Neuronal stem cell (in vitro differentiated cells): ENCODE results near the gene STRN4.

ENCODE experiments used
- DNase-seq: peaks from one replicate; pipeline ENCODE4 v3.0.0-alpha.2; 2013; ENCODE audit warnings: low spot score
- H2AFZ ChIP-seq: one replicate; pipeline ENCODE4 v1.6.1; 2013; ENCODE audit warnings: mild to moderate bottlenecking, low read length, inconsistent platforms
- H2AK5ac ChIP-seq: 2 replicates; pipeline ENCODE4 v1.6.1; 2013; ENCODE audit warnings: low read depth, mild to moderate bottlenecking, inconsistent platforms, low read length, moderate library complexity, mixed read lengths
- H2BK120ac ChIP-seq: 2 replicates; pipeline ENCODE4 v1.6.1; 2013; ENCODE audit warnings: low read depth, mild to moderate bottlenecking, inconsistent platforms, low read length, moderate library complexity, mixed read lengths
- H2BK12ac ChIP-seq: one replicate; pipeline ENCODE4 v1.6.1; 2013; ENCODE audit warnings: low read length, inconsistent platforms
- H2BK15ac ChIP-seq: 2 replicates; pipeline ENCODE4 v1.6.1; 2013; ENCODE audit warnings: mild to moderate bottlenecking, low read length, inconsistent platforms, mixed read lengths
- H2BK5ac ChIP-seq: one replicate; pipeline ENCODE4 v1.6.1; 2013; ENCODE audit warnings: inconsistent platforms, mild to moderate bottlenecking, low read length, moderate library complexity
- H3K14ac ChIP-seq: one replicate; pipeline ENCODE4 v1.6.1; 2013; ENCODE audit warnings: low read length, inconsistent platforms
- H3K18ac ChIP-seq: 2 replicates; pipeline ENCODE4 v1.6.1; 2013; ENCODE audit warnings: low read length, inconsistent platforms
- H3K23ac ChIP-seq: 2 replicates; pipeline ENCODE4 v1.6.1; 2013; ENCODE audit warnings: low read depth, mild to moderate bottlenecking, mixed read lengths, low read length, inconsistent platforms; ENCODE audit not compliant: poor library complexity
- H3K27ac ChIP-seq: replicated peaks from 3 replicates; pipeline ENCODE4 v1.5.1; 2013; ENCODE audit warnings: low read length, inconsistent platforms
- H3K27me3 ChIP-seq, 3 experiments: 2 replicates each; pipeline ENCODE4 v1.6.1; 2013; ENCODE audit warnings: low read length in 3 of 3, mild to moderate bottlenecking in 2 of 3, inconsistent platforms in 1 of 3, low read depth in 1 of 3, mixed read lengths in 1 of 3, moderate library complexity in 1 of 3; ENCODE audit not compliant: control insufficient read depth in 3 of 3, insufficient read depth in 3 of 3
- H3K36me3 ChIP-seq, 2 donors: replicated peaks in 1 of 2; 2 replicates each; pipeline ENCODE4 v1.6.1; 2013; ENCODE audit warnings: low read length in 2 of 2; ENCODE audit not compliant: control insufficient read depth in 2 of 2, insufficient read depth in 2 of 2
- H3K4ac ChIP-seq: 2 replicates; pipeline ENCODE4 v1.6.1; 2013; ENCODE audit warnings: inconsistent platforms, mild to moderate bottlenecking, low read length, moderate library complexity
- H3K4me1 ChIP-seq, 2 donors: 1 replicate in 1 of 2; 2 replicates in 1 of 2; pipeline ENCODE4 v1.6.1; 2013; ENCODE audit warnings: low read length in 2 of 2, low read depth in 1 of 2; ENCODE audit not compliant: control insufficient read depth in 2 of 2, insufficient read depth in 1 of 2
- H3K4me2 ChIP-seq: one replicate; pipeline ENCODE4 v1.6.1; 2013; ENCODE audit warnings: mild to moderate bottlenecking, low read length, inconsistent platforms; ENCODE audit not compliant: insufficient read depth, poor library complexity, severe bottlenecking
- H3K4me3 ChIP-seq, 2 donors: 2 replicates each; pipeline ENCODE4 v1.5.1; 2013; ENCODE audit warnings: low read length in 2 of 2, mild to moderate bottlenecking in 2 of 2, inconsistent platforms in 1 of 2, moderate library complexity in 1 of 2
- H3K79me1 ChIP-seq: one replicate; pipeline ENCODE4 v1.6.1; 2013; ENCODE audit warnings: low read depth, mild to moderate bottlenecking, inconsistent platforms, low read length, moderate library complexity
- H3K9ac ChIP-seq: one replicate; pipeline ENCODE4 v1.6.1; 2013; ENCODE audit warnings: mild to moderate bottlenecking, low read depth, low read length, inconsistent platforms; ENCODE audit not compliant: poor library complexity
- H3K9me3 ChIP-seq, 2 donors: replicated peaks in 1 of 2; 2 replicates each; pipeline versions ENCODE3 to v1.6.1; 2013; ENCODE audit warnings: low read length in 2 of 2, mild to moderate bottlenecking in 2 of 2, inconsistent platforms in 1 of 2, low read depth in 1 of 2, mixed read lengths in 1 of 2, moderate library complexity in 1 of 2; ENCODE audit not compliant: control insufficient read depth in 2 of 2, insufficient read depth in 1 of 2
- H4K8ac ChIP-seq: one replicate; pipeline ENCODE4 v1.6.1; 2013; ENCODE audit warnings: low read depth, mild to moderate bottlenecking, inconsistent platforms, low read length, moderate library complexity
- H4K91ac ChIP-seq: one replicate; pipeline ENCODE4 v1.6.1; 2013; ENCODE audit warnings: low read length, low read depth, mild to moderate bottlenecking, inconsistent platforms; ENCODE audit not compliant: poor library complexity
- WGBS, 2 donors: extraction: QIAGEN DNeasy Blood & Tissue Kit; methylation state at CpG; one replicate each; pipeline ENCODE4 v1.1.7; 2013; ENCODE audit warnings: missing lambda C conversion rate in 2 of 2, mixed read lengths in 1 of 2; ENCODE audit not compliant: insufficient read length in 2 of 2, insufficient replicate concordance in 1 of 2; ENCODE audit errors: extremely low coverage in 2 of 2; 5-methylcytosine and 5-hydroxymethylcytosine counted together

STRN4 gene

GRCh38 chr19:46692918-46693722 is 53.1 kb downstream of the STRN4 start:
- peak overlapping the region; percentile 11 for H3K23ac ChIP-seq
- H3K27ac ChIP-seq = no peak overlapping the region
- no peak overlapping the region for H3K4me3 ChIP-seq
- no CpG with 5 or more reads among the region's 4 CpGs for WGBS, 2 donors
- no peak overlapping the region for H2BK15ac ChIP-seq
- peaks cover 1 to 9% of the 10 kb centered on the region in 2 donors for H3K9me3 ChIP-seq
- no peak overlapping the region for H4K8ac ChIP-seq
- H4K91ac ChIP-seq = no peak overlapping the region
- H3K36me3 ChIP-seq = peaks cover 59 to 86% of the 10 kb centered on the region in 2 donors
- peaks cover 0 to 6% of the 10 kb centered on the region in 2 donors for H3K4me1 ChIP-seq
- H3K4me2 ChIP-seq = no peak overlapping the region
- no peak overlapping the region for H3K4ac ChIP-seq
- no peak overlapping the region for H2BK12ac ChIP-seq
- H3K18ac ChIP-seq = no peak overlapping the region
- H2BK120ac ChIP-seq = no peak overlapping the region
- no peak overlapping the region for H2AK5ac ChIP-seq
- no peaks in the 10 kb centered on the region for H3K27me3 ChIP-seq
- no peak overlapping the region for H2AFZ ChIP-seq
- H2BK5ac ChIP-seq = no peak overlapping the region
- DNase-seq = no peak
- H3K9ac ChIP-seq = no peak overlapping the region
- no peaks in the 10 kb centered on the region for H3K79me1 ChIP-seq
- no peak overlapping the region for H3K14ac ChIP-seq

- no peak overlapping the region for H2BK5ac ChIP-seq
- H2BK15ac ChIP-seq = no peak overlapping the region
- peaks cover 1 to 9% of the 10 kb centered on the region in 2 donors for H3K9me3 ChIP-seq
- H2AK5ac ChIP-seq = no peak overlapping the region
- H3K27ac ChIP-seq = no peak overlapping the region
- no peak overlapping the region for H4K8ac ChIP-seq
- peaks cover 67 to 90% of the 10 kb centered on the region in 2 donors for H3K36me3 ChIP-seq
- no peaks in the 10 kb centered on the region for H3K79me1 ChIP-seq
- DNase-seq = no peak
- H2BK12ac ChIP-seq = no peak overlapping the region
- no peak overlapping the region for H3K18ac ChIP-seq
- no peak overlapping the region for H4K91ac ChIP-seq
- H3K4ac ChIP-seq = no peak overlapping the region
- H3K23ac ChIP-seq = no peak overlapping the region
- no peak overlapping the region for H2BK120ac ChIP-seq
- no peak overlapping the region for H3K4me2 ChIP-seq
- no CpG with 5 or more reads among the region's 2 CpGs for WGBS, 2 donors
- H2AFZ ChIP-seq = no peak overlapping the region
- no peak overlapping the region for H3K9ac ChIP-seq
- H3K14ac ChIP-seq = no peak overlapping the region
- peaks cover 0 to under 1% of the 10 kb centered on the region in 2 donors for H3K4me1 ChIP-seq
- H3K4me3 ChIP-seq = no peak overlapping the region
- H3K27me3 ChIP-seq = no peaks in the 10 kb centered on the region
Observed at GRCh38 chr19:46691948-46692347, 54.3 kb downstream of the STRN4 start.

- peaks cover 1 to 9% of the 10 kb centered on the region in 2 donors for H3K9me3 ChIP-seq
Observed at GRCh38 chr19:46691104-46691503, 55.1 kb downstream of the STRN4 start.

GRCh38 chr19:46689358-46689757 is 56.9 kb downstream of the STRN4 start:
- H3K4me3 ChIP-seq = no peak overlapping the region
- no peaks in the 10 kb centered on the region for H3K27me3 ChIP-seq
- H2BK120ac ChIP-seq = no peak overlapping the region
- no peak overlapping the region for H3K18ac ChIP-seq
- no peak overlapping the region for H2BK15ac ChIP-seq
- no CpG with 5 or more reads among the region's 14 CpGs for WGBS, 2 donors
- no peak overlapping the region for H4K8ac ChIP-seq
- H2BK12ac ChIP-seq = no peak overlapping the region
- no peak overlapping the region for H2BK5ac ChIP-seq
- no peaks in the 10 kb centered on the region for H3K79me1 ChIP-seq
- no peak for DNase-seq
- H2AFZ ChIP-seq = no peak overlapping the region
- H3K4ac ChIP-seq = no peak overlapping the region
- H3K9ac ChIP-seq = no peak overlapping the region
- H3K36me3 ChIP-seq = peaks cover 63 to 89% of the 10 kb centered on the region in 2 donors
- no peak overlapping the region for H4K91ac ChIP-seq
- no peak overlapping the region for H2AK5ac ChIP-seq
- no peaks in the 10 kb centered on the region for H3K4me1 ChIP-seq
- no peak overlapping the region for H3K14ac ChIP-seq
- no peak overlapping the region for H3K23ac ChIP-seq
- H3K27ac ChIP-seq = no peak overlapping the region
- H3K4me2 ChIP-seq = no peak overlapping the region
- H3K9me3 ChIP-seq = peaks cover 1 to 9% of the 10 kb centered on the region in 2 donors

More at GRCh38 chr19:46691104-46691503, 55.1 kb downstream of the STRN4 start:
- H3K4me3 ChIP-seq = no peak overlapping the region
- no peak overlapping the region for H3K18ac ChIP-seq
- H3K4ac ChIP-seq = no peak overlapping the region
- no peak overlapping the region for H2BK120ac ChIP-seq
- no peaks in the 10 kb centered on the region for H3K79me1 ChIP-seq
- no peak overlapping the region for H2AFZ ChIP-seq
- no peak overlapping the region for H2BK5ac ChIP-seq
- no peak overlapping the region for H3K14ac ChIP-seq
- H3K4me1 ChIP-seq = no peaks in the 10 kb centered on the region
- no peaks in the 10 kb centered on the region for H3K27me3 ChIP-seq
- H4K8ac ChIP-seq = no peak overlapping the region
- DNase-seq = no peak
- no peak overlapping the region for H2AK5ac ChIP-seq
- peaks cover 63 to 88% of the 10 kb centered on the region in 2 donors for H3K36me3 ChIP-seq
- H4K91ac ChIP-seq = no peak overlapping the region
- no peak overlapping the region for H2BK12ac ChIP-seq
- H3K27ac ChIP-seq = no peak overlapping the region
- H3K4me2 ChIP-seq = no peak overlapping the region
- H3K9ac ChIP-seq = no peak overlapping the region
- WGBS, 2 donors = no CpG with 5 or more reads among the region's 2 CpGs
- no peak overlapping the region for H3K23ac ChIP-seq
- H2BK15ac ChIP-seq = no peak overlapping the region
